HepG2 (cell line): ENCODE data around the gene WDR31. TPM values are rescaled to one million over a fixed set of nuclear protein-coding genes. Genes with fewer than 3 reads are reported as not detected.
A peak's percentile ranks its signal among the peaks of the same experiment; 100 is the strongest.

Experiments used
- BCL3 ChIP-seq: sonication (generic); formaldehyde crosslinking; IDR thresholded peaks from 2 replicates; pipeline ENCODE4 v1.5.1; 2020; ENCODE audit warnings: mild to moderate bottlenecking, missing genetic modification reagents, moderate library complexity
- CSRNP2 ChIP-seq: sonication (generic); formaldehyde crosslinking; conservative IDR thresholded peaks from 2 replicates; pipeline ENCODE4 v1.8.0; 2022; ENCODE audit warnings: low read depth, missing genetic modification reagents
- FIP1L1 ChIP-seq: fragments of 200-400 bp; formaldehyde crosslinking; IDR thresholded peaks from 2 replicates; pipeline ENCODE4 v1.6.1; 2018; ENCODE audit warnings: low read depth, mild to moderate bottlenecking, low read length, moderate library complexity, borderline replicate concordance; ENCODE audit not compliant: insufficient read depth
- IKZF5 ChIP-seq: IDR thresholded peaks from 2 replicates; pipeline ENCODE4 v1.6.1; 2018; ENCODE audit warnings: missing genetic modification reagents, mild to moderate bottlenecking, missing compliant biosample characterization
- KDM2A ChIP-seq: sonication (generic); formaldehyde crosslinking; IDR thresholded peaks from 2 replicates; pipeline ENCODE4 v1.4.0; 2020; ENCODE audit warnings: low read depth, missing genetic modification reagents, borderline replicate concordance
- KLF11 ChIP-seq: IDR thresholded peaks from 2 replicates; pipeline ENCODE4 v1.6.1; 2016; ENCODE audit warnings: missing compliant biosample characterization
- KLF12 ChIP-seq: sonication (generic); formaldehyde crosslinking; IDR thresholded peaks from 2 replicates; pipeline ENCODE4 v1.4.0; 2020; ENCODE audit warnings: missing genetic modification reagents, borderline replicate concordance
- MYPOP ChIP-seq: sonication (generic); formaldehyde crosslinking; IDR thresholded peaks from 2 replicates; pipeline ENCODE4 v1.8.1; 2023; ENCODE audit warnings: mild to moderate bottlenecking, moderate library complexity, missing genetic modification reagents
- REXO4 ChIP-seq: sonication (generic); formaldehyde crosslinking; IDR thresholded peaks from 2 replicates; pipeline ENCODE4 v1.8.0; 2022; ENCODE audit warnings: missing genetic modification reagents, mild to moderate bottlenecking, borderline replicate concordance
- TARDBP ChIP-seq: sonication (generic); formaldehyde crosslinking; IDR thresholded peaks from 2 replicates; pipeline ENCODE4 v1.8.0; 2022; ENCODE audit warnings: mild to moderate bottlenecking, missing genetic modification reagents
- XRCC5 ChIP-seq: fragments of 200-400 bp; formaldehyde crosslinking; optimal IDR thresholded peaks from 2 replicates; pipeline ENCODE3; 2017; ENCODE audit warnings: mild to moderate bottlenecking, low read length
- ZMYM4 ChIP-seq: sonication (generic); formaldehyde crosslinking; IDR thresholded peaks from 2 replicates; pipeline ENCODE4 v1.8.1; 2023; ENCODE audit warnings: mild to moderate bottlenecking, missing genetic modification reagents
- ZNF143 ChIP-seq: sonication (generic); formaldehyde crosslinking; IDR thresholded peaks from 2 replicates; pipeline ENCODE4 v1.4.0; 2020; ENCODE audit warnings: missing genetic modification reagents
- ZNF235 ChIP-seq: sonication (generic); formaldehyde crosslinking; IDR thresholded peaks from 2 replicates; pipeline ENCODE4 v1.8.1; 2023; ENCODE audit warnings: mild to moderate bottlenecking, missing genetic modification reagents, borderline replicate concordance
- ZNF362 ChIP-seq: sonication (generic); formaldehyde crosslinking; IDR thresholded peaks from 2 replicates; pipeline ENCODE4 v1.4.0; 2020; ENCODE audit warnings: missing genetic modification reagents, mild to moderate bottlenecking, borderline replicate concordance
- ZNF597 ChIP-seq: sonication (generic); formaldehyde crosslinking; IDR thresholded peaks from 2 replicates; pipeline ENCODE4 v1.5.0; 2020; ENCODE audit warnings: missing genetic modification reagents
- ZNF615 ChIP-seq: sonication (generic); formaldehyde crosslinking; IDR thresholded peaks from 2 replicates; pipeline ENCODE4 v1.5.0; 2020; ENCODE audit warnings: mild to moderate bottlenecking, missing genetic modification reagents, borderline replicate concordance
- ZNF670 ChIP-seq: sonication (generic); formaldehyde crosslinking; IDR thresholded peaks from 2 replicates; pipeline ENCODE4 v1.8.0; 2022; ENCODE audit warnings: mild to moderate bottlenecking, missing genetic modification reagents, borderline replicate concordance
- ZNF841 ChIP-seq: sonication (generic); formaldehyde crosslinking; IDR thresholded peaks from 2 replicates; pipeline ENCODE4 v1.8.1; 2023; ENCODE audit warnings: missing genetic modification reagents, borderline replicate concordance
- ZSCAN25 ChIP-seq: sonication (generic); formaldehyde crosslinking; IDR thresholded peaks from 2 replicates; pipeline ENCODE4 v1.8.0; 2022; ENCODE audit warnings: mild to moderate bottlenecking, missing genetic modification reagents
- polyA plus RNA-seq, 8 experiments: library from polyadenylated mRNA; depleted of rRNA in 3 of 8; stranded (reverse) in 7 of 8; unstranded in 1 of 8; fragments of >200 nt; fragmentation: Illumina TruSeq in 4 of 8; extraction: Trizol in 4 of 8; gene quantifications; 2 replicates each; pipeline versions ENCODE4 v1.2.1 to v1.2.3, GENCODE V29; 2011 to 2016; ENCODE audit warnings: low read depth in 4 of 8, missing spikeins in 1 of 8, mixed read lengths in 1 of 8; ENCODE audit not compliant: insufficient read depth in 1 of 8
- total RNA-seq, 5 experiments: library from RNA; depleted of rRNA; stranded (reverse); fragments of >200 nt; fragmentation: Illumina TruSeq; extraction: Trizol; gene quantifications; 2 replicates each; pipeline ENCODE4 v1.2.3, GENCODE V29; 2016; ENCODE audit warnings: low read depth in 1 of 5

WDR31 gene
- total and polyA plus RNA-seq, 2 of the 13 experiments (the other 11 are each of a cell fraction or from before 2014, with no cell fraction given), result 0.33 to 1.7 TPM

GRCh38 chr9:113275157-113276131, 64.6 kb downstream of the WDR31 start, which contains the start of the genes CDC26 and PRPF4 (continued):
- TF ChIP-seq ZNF670 (CRISPR knock-in tag) (peak; percentile 79), MYPOP (no peak), ZNF362 (no peak; the same call in 1 of the 2 replicates), KDM2A (CRISPR knock-in tag) (peak; percentile 84; the same call in 1 of the 2 replicates), FIP1L1 (no peak), ZNF841 (CRISPR knock-in tag) (no peak), ZNF597 (CRISPR knock-in tag) (no peak), ZNF615 (CRISPR knock-in tag) (peak; percentile 62; the same call in 1 of the 2 replicates), KLF11 (CRISPR knock-in tag) (peak; percentile 89), ZSCAN25 (CRISPR knock-in tag) (peak; percentile 67), ZNF235 (CRISPR knock-in tag) (no peak), CSRNP2 (CRISPR knock-in tag) (no peak), BCL3 (peak; percentile 69; the same call in 1 of the 2 replicates), KLF12 (CRISPR knock-in tag) (no peak; the same call in none of the 2 replicates), IKZF5 (0 out of 2 replicates have a peak, but pooled peaks have one; percentile 64), ZMYM4 (CRISPR knock-in tag) (peak; percentile 59; the same call in 1 of the 2 replicates), REXO4 (no peak), XRCC5 (peak; percentile 29), TARDBP (CRISPR knock-in tag) (peak; percentile 88), ZNF143 (CRISPR knock-in tag) (peak; percentile 97)
